DOHH2 (cell line): ENCODE data around the gene ARHGEF1.

Source experiments
- CTCF ChIP-seq: fragments of 200-600 bp; sonication (generic); IDR thresholded peaks from one replicate; pipeline ENCODE4 v1.5.1; 2014; ENCODE audit warnings: antibody characterized with exemption, mild to moderate bottlenecking, low read depth, low read length; ENCODE audit not compliant: poor library complexity, severe bottlenecking
- EZH2phosphoT487 ChIP-seq: fragments of 200-600 bp; sonication (generic); IDR thresholded peaks from 2 replicates; pipeline ENCODE4 v1.6.1; 2017; ENCODE audit warnings: borderline replicate concordance, mild to moderate bottlenecking, antibody characterized with exemption, low read length, moderate library complexity, mixed read lengths

- TF ChIP-seq CTCF (no peak), EZH2phosphoT487 (no peak)
Measured at GRCh38 chr19:41883821-41884733, 1.1 kb downstream of the ARHGEF1 start.
